NOMO-1 treated with DMSO at 0.1 percent for 48 hours (cell line): ENCODE measurements around the gene EPB41L1.

Source experiments
- DNase-seq: peaks from one replicate; lab custom pipeline; 2025; ENCODE audit not compliant: unreplicated experiment; lab: John Stamatoyannopoulos, UW

The EPB41L1 gene

GRCh38 chr20:36275441-36276189 lies 121.1 kb downstream of the EPB41L1 start:
- DNase-seq: no peak

- no peak for DNase-seq
Measured at GRCh38 chr20:36277546-36277945, 123.0 kb downstream of the EPB41L1 start.

GRCh38 chr20:36279362-36279761 lies 124.8 kb downstream of the EPB41L1 start:
- no peak for DNase-seq

GRCh38 chr20:36279776-36280175 lies 125.2 kb downstream of the EPB41L1 start:
- no peak for DNase-seq

- DNase-seq: no peak
Measured at GRCh38 chr20:36281785-36282380, 127.3 kb downstream of the EPB41L1 start.
